Fibroblast of the conjunctiva (primary cell): ENCODE data around the gene NFATC1.
A peak's percentile ranks its signal among the peaks of the same experiment; 100 is the strongest.

Source experiments
- DNase-seq: peaks from one replicate; pipeline ENCODE4 v3.0.0-alpha.2; 2010; ENCODE audit warnings: low read depth

The NFATC1 gene

DNA sequence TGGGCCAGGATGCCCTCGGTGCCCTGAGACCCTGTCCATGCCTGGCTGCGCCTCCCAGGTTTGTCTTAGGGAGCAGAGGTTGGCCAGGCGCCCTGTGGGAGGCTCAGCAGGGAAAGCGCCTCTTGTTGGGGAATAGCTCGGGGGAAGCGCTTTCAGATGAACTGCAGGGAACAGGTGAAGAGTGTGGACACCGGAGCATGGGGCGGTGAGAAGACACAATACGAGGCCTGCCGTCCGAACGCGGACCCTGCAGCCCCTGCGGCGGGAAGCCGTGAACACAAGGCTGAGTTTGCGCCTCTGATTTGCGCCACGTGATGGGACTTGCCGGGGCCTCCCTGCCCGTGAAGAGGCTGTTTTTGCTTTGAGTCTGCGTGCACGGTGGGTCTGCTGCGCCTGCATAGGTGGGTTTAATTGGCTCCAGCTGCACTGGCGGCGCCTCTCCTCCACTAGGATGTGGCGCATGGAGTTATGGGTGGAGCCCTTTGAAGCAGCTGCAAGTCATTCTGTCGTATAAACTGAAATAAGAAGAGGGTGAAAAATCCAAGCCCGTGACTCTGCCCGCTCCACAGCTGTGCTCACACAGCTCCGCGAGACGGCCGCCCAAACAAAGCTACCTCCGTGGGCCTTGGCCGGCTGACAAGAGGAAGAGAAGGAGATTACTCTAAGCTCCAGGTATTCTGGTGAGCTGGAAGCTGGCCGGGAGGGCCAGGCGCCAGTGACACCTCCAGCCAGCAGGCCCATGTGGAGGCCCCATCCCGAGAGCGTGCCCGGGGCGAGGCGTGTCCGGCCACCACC, 180.4 kb downstream of the NFATC1 start:
- peak; percentile 37 for DNase-seq

DNA sequence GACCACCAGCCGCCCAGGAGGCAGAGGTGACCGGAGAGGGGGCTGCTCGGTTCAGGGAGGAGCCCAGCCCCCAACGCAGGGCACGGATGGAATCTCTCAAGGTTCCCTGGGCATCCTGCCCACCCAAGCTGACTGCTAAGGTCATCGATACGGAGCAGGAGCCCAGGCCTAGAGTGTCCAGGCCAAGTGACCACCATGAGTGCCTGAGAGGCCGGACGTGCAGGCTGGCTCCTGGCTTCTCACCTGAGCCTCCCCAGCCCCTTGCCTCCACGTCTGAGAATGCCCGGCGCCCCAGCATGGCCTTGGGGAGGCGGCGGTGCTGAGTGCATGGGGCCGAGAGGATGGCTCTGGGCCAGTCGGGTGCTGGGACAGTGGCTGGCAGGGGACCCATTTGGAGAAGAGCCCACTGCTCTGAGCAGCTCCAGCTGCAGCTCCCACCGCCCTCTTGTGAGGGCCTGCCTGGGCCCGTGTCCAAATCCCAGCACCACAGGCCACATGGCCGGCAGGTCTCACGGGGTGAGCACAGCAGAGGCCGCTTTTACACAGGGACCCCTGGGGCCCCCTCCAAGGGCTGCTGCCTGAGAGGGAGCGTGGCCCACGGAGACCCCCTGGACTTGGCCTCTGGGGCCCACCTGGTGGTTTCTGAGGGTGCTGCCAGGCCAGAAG, 181.1 kb downstream of the NFATC1 start:
- DNase-seq = peak; percentile 36

DNA sequence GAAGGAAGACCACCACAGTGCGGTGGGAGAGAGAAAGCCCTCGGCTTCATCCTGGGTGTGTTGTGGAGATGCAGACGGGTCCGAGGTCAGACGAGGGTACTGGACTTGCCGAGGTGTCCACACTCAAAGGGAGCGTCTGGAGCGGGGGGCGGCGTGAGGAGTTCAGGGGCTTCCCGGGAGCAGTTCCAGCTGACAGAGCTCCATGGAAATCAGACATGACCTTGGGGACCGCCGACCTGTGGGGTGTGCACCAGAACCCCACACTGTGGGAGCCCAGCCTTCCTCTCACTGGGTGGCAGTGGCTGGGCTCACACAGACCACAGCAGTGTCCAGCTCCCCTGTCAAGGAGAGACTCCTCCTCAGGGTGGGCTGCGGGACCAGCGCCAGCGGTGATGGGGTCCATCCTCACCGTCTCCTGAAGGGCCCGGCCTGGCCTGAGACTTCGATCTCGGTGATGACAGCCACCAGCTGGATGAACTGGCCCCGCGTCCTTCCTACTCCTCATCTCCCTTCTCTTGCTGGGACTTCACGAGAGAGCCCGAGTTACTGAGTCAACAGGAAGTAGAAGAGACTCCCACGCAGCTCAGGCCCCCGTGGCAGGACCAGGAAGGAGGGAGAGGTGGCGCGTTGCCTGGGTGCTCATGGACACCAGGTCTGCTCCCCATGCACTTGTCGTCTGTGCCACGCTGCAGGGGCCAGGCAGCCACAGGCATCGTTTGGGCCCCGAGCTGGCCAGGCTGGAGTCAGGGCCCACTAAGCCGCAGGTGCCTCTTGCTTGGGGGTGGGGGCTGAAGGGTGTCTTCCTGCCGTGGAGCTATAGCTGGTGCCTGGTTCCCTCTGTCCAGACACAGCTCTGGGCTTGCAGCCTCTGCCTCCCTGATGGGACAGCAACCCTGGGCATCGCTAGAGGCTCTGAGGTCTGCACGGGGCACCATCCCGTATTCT, 182.0 kb downstream of the NFATC1 start:
- no peak for DNase-seq

DNA sequence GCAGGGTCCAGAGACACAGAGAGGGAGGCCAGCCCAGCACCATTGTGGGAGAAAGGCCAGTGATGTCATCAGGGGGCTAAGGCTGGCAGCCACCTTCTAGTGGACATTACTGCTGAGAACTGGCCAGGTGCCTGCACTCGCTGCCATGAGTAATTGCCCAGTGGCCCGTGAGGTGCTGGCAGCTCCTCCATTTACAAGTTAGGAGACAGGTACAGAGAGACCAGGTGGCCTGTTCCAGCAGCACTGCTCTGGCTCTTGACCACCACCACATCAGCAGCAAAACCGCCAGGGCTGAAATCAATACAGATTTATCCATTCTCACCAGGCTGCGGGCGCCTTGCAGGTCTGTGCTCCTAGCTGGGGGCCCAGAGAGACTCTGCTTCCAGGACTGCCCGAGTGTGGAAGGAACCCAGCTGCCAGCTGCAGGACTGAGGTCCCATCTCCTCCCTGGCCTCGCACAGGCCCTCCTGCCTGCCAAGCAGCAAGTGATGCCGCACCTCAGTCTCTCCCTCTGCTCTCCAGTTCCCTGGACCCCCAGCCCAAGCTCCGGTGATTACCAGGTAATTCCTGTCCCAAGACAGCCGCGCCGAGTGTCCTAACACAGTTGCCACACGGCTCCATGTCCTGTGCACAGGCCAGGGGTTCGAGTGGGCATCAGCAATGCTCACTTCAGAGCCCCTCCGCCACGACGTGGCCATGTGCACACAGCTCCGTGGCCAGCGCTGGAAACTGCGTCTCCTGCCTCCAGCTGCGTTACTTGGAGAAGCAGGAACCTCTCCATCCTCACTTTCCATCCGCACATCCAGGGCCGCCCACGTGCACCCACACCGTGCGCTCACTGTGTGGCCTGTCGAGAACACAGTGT, 182.9 kb downstream of the NFATC1 start:
- DNase-seq = no peak
